Measurements from ENCODE around the gene ZNF714.

GRCh38 chr19:21133633-21134032 lies 51.6 kb downstream of the ZNF714 start:
- TF ChIP-seq CTCF (IDR thresholded peaks at IDR 0.05) (no peak), POLR2AphosphoS5 (IDR thresholded peaks at IDR 0.05) (no peak), POLR2A (IDR thresholded peaks at IDR 0.05) (no peak)
